CMK (cell line): ENCODE measurements around the gene GPT2.

Experiments used
- DNase-seq: peaks from one replicate; pipeline ENCODE4 v3.0.0-alpha.2; 2010; ENCODE audit warnings: low read depth

The GPT2 gene

DNA sequence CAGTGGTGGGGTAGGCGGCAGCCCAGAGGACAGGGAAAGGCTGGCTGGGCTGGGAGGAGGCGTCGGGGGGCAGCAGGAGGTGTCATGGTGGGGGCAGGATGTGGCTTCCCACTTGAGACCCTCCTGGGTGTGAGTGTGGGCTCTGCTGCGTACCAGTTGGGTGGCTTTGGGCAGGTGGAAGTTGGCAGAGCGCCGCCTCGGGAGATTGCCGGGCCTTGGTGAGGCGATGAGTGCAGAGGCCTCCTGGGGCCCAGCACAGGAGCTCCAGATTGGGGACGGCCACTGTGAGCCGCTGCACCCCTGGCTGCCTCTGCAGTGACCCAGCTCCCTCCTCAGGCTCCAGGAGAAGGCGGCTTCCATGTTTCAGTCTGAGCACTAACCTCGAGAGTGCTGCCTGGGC, 13.8 kb downstream of the GPT2 start:
- DNase-seq: no peak

DNA sequence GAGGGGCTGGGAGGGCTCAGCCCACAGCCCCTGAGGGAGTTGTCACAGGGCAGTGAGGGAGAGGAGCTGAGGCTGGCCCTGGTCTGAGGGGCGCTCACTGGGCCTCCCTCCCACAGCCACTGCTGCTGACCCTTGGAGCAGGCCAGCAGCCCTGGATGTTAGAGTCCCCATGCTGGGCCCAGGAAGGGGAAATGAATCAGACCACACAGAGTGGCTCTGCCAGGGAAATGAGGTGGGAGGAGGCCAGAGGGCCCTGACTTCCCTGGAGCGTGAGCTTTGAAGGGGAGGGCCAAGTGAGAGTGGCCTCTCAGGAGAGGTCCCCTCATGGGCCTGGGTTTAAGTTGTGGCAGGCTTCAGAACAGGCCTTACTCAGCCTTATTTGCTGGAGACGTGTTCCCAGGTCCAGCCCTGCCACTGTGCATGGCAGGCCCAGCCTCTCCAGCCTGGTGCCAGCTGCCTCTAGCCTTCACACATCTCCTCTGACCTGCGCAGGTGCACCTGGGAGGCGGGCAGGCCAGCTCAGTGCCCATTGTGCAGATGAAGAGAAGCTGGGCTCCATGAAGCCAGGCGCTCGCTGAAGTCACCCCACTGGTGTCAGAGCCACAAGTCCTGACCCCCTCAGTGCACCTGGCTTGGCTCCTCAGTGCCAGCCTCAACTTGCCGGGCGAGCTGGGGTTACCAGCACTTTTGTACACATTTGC, 15.4 kb downstream of the GPT2 start:
- DNase-seq: no peak

DNA sequence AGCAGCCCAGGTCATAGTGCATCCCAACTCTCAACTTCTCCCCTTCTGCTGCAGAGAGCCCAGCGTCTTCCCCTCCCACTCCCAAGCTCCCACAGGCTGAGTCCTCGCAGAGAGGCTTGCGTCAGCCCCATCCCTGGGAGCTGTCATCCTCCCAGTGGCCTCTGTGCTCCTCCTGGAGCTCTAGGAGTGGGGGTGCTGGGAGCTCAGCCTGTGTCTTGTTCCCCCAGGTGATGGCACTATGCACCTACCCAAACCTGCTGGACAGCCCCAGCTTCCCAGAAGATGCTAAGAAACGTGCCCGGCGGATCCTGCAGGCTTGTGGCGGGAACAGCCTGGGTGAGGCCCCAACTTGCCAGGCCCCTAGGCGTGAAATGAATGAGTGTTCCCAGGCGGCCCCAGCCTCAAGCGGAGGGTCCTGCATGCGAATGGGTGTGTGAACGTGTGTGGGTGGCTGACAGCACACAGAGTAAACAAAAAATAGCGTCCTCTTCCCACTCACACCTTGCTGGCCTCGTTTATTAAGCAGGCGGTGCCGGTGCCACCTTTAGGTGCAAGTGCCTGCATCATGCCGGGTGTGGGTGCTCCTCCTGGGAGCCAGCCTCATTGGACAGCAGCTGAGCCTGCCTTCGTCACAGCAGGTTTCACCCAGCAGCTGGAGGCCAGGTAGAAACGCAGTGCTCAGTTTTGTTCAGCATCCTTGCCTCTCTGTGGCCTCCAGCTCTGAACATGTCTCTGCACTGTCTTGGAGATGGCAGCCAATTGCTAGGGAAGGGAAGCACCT, 16.5 kb downstream of the GPT2 start:
- no peak for DNase-seq

- no peak for DNase-seq
Observed at GRCh38 chr16:46901709-46902108, 17.5 kb downstream of the GPT2 start.

DNA sequence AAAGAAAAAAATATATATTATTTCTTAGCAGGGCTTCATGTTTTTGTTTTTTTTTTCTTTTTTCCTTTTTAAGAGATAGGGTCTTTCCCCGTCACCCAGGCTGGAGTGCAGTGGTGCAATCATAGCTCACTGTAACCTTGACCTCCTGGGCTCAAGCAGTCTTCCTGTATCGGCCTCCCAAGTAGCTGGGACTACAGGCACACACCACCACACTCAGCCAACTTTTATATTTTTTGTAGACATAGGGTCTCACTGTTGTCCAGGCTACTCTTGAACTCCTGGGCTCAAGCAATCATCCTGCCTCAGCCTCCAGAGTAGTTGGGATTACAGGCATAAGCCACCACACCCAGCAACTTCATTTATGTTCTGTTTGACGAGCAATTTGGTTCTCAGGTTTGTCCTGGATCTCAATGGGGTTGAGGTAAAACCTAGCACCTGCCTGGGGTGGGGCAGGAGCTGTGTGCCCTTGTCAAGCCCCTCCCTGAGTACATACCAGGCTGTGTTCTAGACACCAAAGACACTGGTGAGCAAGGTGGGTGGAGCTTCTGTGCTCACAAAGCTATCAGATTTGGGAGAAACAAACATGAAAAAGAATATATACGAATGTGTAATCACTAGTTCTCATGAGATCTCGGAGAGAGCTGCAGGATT, 19.2 kb downstream of the GPT2 start:
- no peak for DNase-seq

- no peak for DNase-seq
Observed at GRCh38 chr16:46904471-46904870, 20.3 kb downstream of the GPT2 start.

GRCh38 chr16:46906360-46907060, 22.3 kb downstream of the GPT2 start:
- DNase-seq: no peak

GRCh38 chr16:46907061-46907774, 23.1 kb downstream of the GPT2 start:
- no peak for DNase-seq

- DNase-seq: peak; percentile 18
Observed at GRCh38 chr16:46908540-46909372, 24.6 kb downstream of the GPT2 start.

GRCh38 chr16:46911038-46911437, 26.9 kb downstream of the GPT2 start:
- no peak for DNase-seq

DNA sequence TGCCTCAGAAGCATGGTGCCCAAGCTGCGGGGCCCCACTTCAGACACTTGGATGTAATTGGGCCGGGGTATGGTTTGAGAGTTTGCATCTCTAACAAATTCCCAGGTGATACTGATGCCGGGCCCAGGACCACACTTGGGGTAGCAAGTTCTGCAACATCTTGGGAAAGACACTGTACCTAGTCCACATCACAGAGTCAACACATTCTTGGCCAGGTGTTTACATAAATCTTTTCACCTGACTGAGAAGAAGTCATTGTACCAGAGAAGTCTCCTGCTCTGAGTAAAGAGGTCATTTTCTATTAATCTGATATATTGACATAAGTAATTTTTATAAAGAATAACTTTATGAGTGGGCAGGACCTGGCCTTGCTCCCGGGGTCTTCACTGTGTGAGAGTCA, 27.5 kb downstream of the GPT2 start:
- no peak for DNase-seq

DNA sequence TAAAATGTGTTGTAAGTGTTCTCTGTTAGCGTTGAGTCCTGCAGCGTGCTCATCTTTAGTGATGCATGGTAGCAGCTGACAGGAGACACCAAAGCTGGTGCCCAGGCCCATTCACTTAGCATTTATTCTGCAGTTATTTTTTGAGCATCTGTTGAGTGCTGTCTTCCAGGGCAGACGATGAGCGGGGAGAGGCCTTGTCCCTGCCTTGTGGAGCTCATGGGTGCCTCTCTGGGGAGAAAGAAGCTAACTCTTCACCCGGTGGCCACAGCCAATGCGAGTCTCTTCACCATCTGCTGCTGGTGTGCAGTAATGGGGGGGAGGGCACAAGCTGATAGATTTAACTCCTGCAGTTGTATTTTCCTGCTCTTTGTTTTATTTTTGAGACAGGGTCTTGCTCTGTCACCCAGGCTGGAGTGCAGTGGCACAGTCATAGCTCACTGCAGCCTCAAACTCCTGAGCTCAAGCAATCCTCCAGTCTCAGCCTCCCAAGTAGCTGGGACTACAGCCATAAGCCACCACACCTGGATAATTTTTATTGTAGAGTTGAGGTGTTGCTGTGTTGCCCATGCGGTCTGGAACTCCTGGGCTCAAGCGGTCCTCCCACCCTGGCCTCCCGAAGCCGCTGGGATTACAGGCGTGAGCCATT, 30.5 kb downstream of the GPT2 start:
- DNase-seq: no peak

DNA sequence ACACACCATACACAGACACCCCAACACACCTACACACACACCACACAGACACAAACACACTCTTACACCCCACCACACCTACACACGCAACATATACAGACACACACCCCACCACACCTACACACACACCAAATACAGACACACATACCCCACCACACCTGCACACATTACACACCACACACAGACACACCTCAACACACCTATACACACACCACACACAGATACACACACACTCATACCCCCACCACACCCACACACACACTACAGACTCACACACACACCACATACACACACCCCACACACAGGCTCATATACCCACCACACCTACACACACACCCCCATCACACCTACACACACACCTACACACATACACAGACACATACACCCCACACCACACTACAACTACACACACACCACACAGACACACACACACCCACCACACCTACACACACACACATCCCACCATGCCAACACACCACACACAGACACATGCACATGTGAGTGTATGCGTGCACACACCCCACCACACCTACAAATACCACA, 31.4 kb downstream of the GPT2 start:
- no peak for DNase-seq

GRCh38 chr16:46916980-46917379, 32.8 kb downstream of the GPT2 start:
- no peak for DNase-seq

DNA sequence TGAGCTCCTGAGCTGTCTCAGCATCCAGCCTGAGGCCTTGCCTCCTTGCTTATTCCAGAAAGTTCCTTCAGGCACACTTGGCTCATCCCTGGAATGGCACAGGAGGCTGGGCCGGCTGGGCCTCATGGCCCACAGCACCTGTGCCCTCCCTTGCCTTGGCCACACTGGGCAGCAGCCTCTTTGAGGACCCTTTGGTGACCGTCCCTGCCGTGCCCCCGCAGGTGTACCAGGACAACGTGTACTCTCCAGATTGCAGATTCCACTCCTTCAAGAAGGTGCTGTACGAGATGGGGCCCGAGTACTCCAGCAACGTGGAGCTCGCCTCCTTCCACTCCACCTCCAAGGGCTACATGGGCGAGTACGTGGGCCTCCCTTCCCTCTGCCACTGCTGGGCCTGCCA, 34.2 kb downstream of the GPT2 start:
- no peak for DNase-seq

DNA sequence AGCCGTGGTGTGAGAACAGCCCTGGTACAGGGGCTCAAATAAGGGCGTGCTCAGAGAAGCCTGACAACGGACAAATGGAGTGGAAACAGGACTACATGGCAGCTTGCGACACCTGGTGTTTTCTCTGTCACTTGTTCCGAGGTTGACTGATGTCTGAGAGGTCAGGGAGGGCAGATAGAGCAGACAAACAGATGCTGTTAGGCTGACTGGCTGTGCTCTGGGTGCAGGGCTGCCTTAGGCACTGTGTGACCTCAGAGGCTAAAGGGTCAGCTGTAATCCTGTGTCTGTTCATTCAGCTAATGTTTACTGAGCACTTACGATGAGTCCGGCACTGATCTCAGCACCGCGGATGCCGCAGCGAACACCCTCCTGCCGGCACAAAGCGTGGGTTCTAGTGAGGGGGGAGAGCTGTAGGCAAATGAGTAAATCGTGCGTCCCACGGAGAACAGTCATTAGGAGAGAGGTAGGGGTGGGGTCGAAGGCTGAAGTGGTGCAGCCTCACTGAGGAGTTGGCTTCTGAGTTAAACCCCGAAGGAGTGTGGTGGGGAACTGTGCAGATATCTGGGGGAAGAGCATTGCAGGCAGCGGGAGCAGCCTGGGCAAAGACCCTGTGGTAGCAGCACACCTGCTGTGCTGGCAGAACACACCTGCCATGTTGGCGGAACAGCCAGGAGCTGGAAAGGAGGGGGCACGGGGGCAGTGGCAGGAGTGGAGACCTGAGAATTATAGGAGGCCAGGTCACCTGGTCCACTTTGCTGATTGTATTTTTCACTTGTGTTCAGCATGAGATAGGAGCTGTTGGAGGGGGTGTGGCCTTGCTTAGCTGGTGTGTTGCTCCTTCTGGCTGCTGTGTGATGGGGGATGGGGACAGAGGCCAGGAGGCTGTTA, 35.0 kb downstream of the GPT2 start:
- no peak for DNase-seq

- DNase-seq: no peak
Observed at GRCh38 chr16:46920402-46921068, 36.4 kb downstream of the GPT2 start.

DNA sequence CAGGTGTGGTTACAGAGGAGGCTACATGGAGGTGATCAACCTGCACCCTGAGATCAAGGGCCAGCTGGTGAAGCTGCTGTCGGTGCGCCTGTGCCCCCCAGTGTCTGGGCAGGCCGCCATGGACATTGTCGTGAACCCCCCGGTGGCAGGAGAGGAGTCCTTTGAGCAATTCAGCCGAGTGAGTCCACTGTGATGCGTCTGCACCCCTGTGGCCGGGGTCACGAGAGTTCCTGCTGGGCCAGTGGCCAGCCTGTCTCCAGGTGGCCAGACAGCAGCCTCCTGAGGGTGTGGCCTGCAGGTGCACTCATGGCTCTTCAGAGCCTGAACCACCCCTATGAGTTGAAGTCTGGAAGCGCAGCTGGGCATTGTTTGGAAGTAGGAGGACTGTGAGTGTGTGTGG, 38.1 kb downstream of the GPT2 start:
- DNase-seq: no peak
